DND-41 (cell line): ENCODE measurements around the gene TSPAN3.

Experiments used
- ATAC-seq: fragments of 200-7000 bp; cut with Tn5 transposase; 3 replicates; pipeline ENCODE4 v1.9.1; 2021; ENCODE audit warnings: low read depth; ENCODE audit not compliant: insufficient read depth
- DNase-seq: peaks from one replicate; pipeline ENCODE4 v3.0.0-alpha.2; 2020
- H2AFZ ChIP-seq: 2 replicates; pipeline ENCODE4 v1.6.0; 2012; ENCODE audit warnings: low read depth, low read length
- H3K27ac ChIP-seq: 2 replicates; pipeline ENCODE4 v1.5.1; 2012; ENCODE audit warnings: low read length, inconsistent platforms
- H3K27me3 ChIP-seq: fragments of 200-600 bp; sonication (generic); 2 replicates; pipeline ENCODE4 v1.6.0; 2012; ENCODE audit warnings: low read length, mild to moderate bottlenecking, inconsistent platforms; ENCODE audit not compliant: insufficient read depth, poor library complexity
- H3K36me3 ChIP-seq: 2 replicates; pipeline ENCODE4 v1.5.1; 2012; ENCODE audit warnings: low read length, inconsistent platforms; ENCODE audit not compliant: insufficient read depth
- H3K4me1 ChIP-seq: 2 replicates; pipeline ENCODE4 v1.5.1; 2012; ENCODE audit warnings: mild to moderate bottlenecking, low read length; ENCODE audit not compliant: insufficient read depth
- H3K4me2 ChIP-seq: 2 replicates; pipeline ENCODE4 v1.6.0; 2012; ENCODE audit warnings: mild to moderate bottlenecking, moderate library complexity, low read length, inconsistent platforms; ENCODE audit not compliant: insufficient read depth
- H3K4me3 ChIP-seq, 2 experiments: fragments of 200-600 bp in 1 of 2; shearing (Covaris generic) in 1 of 2; 2 replicates each; pipeline ENCODE4 v1.5.1; 2012 to 2016; ENCODE audit warnings: inconsistent platforms in 2 of 2, low read length in 2 of 2, mild to moderate bottlenecking in 2 of 2, low read depth in 1 of 2, moderate library complexity in 1 of 2
- H3K79me2 ChIP-seq: 2 replicates; pipeline ENCODE4 v1.6.0; 2012; ENCODE audit warnings: low read length, inconsistent platforms; ENCODE audit not compliant: insufficient read depth
- H3K9ac ChIP-seq: 2 replicates; pipeline ENCODE4 v1.6.0; 2012; ENCODE audit warnings: low read depth, mild to moderate bottlenecking, inconsistent platforms, low read length, moderate library complexity
- H3K9me3 ChIP-seq: 2 replicates; pipeline ENCODE4 v1.5.1; 2012; ENCODE audit warnings: low read length, moderate library complexity, mild to moderate bottlenecking, inconsistent platforms; ENCODE audit not compliant: insufficient read depth, severe bottlenecking
- H4K20me1 ChIP-seq: 2 replicates; pipeline ENCODE4 v1.6.0; 2012; ENCODE audit warnings: low read length; ENCODE audit not compliant: insufficient read depth
- CTCF ChIP-seq: IDR thresholded peaks from 2 replicates; pipeline ENCODE4 v1.5.1; 2012; ENCODE audit warnings: borderline replicate concordance, low read length, moderate library complexity, mild to moderate bottlenecking; ENCODE audit not compliant: poor library complexity, severe bottlenecking; ENCODE audit errors: extremely low read depth
- EZH2 ChIP-seq: IDR thresholded peaks from 3 replicates; pipeline ENCODE4 v1.6.1; 2012; ENCODE audit warnings: borderline replicate concordance, low read depth, mild to moderate bottlenecking, moderate library complexity, low read length, inconsistent platforms; ENCODE audit not compliant: severe bottlenecking

The TSPAN3 gene

DNA sequence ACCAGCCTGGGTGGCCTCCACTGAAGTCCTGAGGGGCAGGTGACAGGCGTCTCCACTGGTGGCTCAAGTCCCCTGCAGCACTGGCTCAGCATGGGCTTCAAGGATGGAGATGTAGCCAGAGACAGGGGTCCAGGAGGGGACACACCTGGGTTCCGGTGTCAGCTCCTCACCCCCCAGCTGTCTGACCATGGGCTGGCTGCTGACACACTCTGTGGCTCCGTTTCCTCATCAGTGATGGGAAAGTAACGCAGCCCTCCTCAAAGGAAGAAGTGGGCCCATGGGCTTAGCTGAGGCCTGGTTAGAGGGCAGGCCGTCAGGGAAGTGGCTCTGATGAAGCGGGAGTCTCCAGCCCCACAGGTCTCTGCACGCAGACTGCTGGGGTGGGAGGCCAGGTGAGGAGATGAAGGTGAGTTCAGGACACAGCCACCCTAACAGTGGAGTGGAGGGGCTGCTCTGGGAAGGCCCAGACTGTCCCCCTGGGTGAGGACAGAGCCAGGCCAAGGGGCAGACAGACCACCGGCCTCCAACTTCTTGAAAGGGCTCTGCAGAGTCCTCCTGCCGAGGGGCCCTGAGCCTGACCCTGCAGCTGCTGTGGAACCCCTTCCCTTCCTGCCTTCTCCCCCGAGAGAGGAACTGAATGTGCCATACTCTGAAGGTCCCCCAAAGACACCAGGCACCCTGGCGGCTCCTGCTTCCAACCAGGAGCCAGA, 52.0 kb downstream of the TSPAN3 start:
- no peaks in the 10 kb centered on the region for H3K9me3 ChIP-seq
- H3K36me3 ChIP-seq = no peaks in the 10 kb centered on the region
- no peak overlapping the region for H3K9ac ChIP-seq
- H4K20me1 ChIP-seq = no peaks in the 10 kb centered on the region; the same call in 1 of the 2 replicates
- no peaks in the 10 kb centered on the region for H3K27me3 ChIP-seq
- no peak overlapping the region for H2AFZ ChIP-seq
- peaks cover 21% of the 10 kb centered on the region for H3K4me1 ChIP-seq
- no peak overlapping the region for H3K4me3 ChIP-seq
- no peaks in the 10 kb centered on the region for H3K79me2 ChIP-seq
- no peak overlapping the region for H3K4me2 ChIP-seq
- ATAC-seq (no peak), DNase-seq (no peak)
- TF ChIP-seq EZH2 (no peak), CTCF (no peak)
- H3K27ac ChIP-seq = no peak overlapping the region

DNA sequence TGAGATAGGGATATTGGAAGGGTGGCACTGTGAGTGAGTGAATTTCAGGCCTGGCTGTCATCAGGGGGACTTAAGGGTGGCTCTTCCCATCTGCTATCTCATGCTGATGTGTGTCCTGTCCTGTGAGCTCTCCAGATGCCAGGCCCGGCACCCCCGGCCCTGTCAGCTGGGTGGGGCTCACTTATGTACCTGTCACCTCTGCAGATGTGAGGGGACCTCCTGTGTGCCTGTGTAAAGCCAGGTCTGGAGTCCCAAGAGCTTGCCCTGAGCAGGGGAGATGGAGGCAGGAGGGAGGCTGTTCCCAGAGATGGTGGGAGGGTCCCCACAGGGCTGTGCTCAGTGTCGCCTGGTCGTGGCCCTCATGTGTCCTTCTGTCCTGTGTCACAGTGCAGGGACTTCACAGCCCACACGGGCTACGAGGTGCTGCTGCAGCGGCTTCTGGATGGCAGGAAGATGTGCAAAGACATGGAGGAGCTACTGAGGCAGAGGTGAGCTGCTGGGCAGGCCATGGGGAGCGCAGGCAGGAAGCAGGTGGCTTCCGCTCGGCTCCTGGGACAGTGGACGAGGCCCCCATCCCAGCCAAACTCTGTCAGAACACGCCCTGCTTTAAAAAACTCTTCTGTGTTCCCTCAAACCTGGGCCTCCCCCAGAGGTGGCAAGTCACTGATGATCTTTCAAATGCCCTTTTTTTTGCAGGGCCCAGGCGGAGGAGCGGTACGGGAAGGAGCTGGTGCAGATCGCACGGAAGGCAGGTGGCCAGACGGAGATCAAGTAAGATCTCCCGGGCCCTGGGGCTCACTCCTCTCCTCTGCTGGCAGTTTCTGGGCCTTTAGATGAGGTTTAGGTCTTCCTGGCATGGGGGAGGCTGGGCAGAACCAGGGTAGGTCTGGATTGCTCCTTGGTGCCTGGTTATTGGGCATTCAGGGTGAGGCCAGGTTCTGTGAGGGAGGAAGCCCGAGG, 52.9 kb downstream of the TSPAN3 start:
- no peak for ATAC-seq
- no peak for TF ChIP-seq EZH2
- TF ChIP-seq CTCF = no peak

GRCh38 chr15:77017091-77017660, 53.7 kb downstream of the TSPAN3 start:
- DNase-seq = no peak
- H3K36me3 ChIP-seq = no peaks in the 10 kb centered on the region
- no peaks in the 10 kb centered on the region for H3K79me2 ChIP-seq
- H3K27me3 ChIP-seq = no peaks in the 10 kb centered on the region
- H3K4me3 ChIP-seq = no peak overlapping the region
- H2AFZ ChIP-seq = no peak overlapping the region
- ATAC-seq = no peak
- H3K27ac ChIP-seq = no peak overlapping the region
- H3K9me3 ChIP-seq = no peaks in the 10 kb centered on the region
- H3K4me1 ChIP-seq = peaks cover 13% of the 10 kb centered on the region
- H3K4me2 ChIP-seq = no peak overlapping the region
- no peak overlapping the region for H3K9ac ChIP-seq
- no peaks in the 10 kb centered on the region; the same call in 1 of the 2 replicates for H4K20me1 ChIP-seq
- TF ChIP-seq CTCF (no peak), EZH2 (no peak)

More for the DNA sequence above, 52.9 kb downstream of the TSPAN3 start:
- Histone ChIP-seq H3K27me3 (no peaks in the 10 kb centered on the region), H3K27ac (no peak overlapping the region), H3K9me3 (no peaks in the 10 kb centered on the region), H3K79me2 (no peaks in the 10 kb centered on the region), H4K20me1 (no peaks in the 10 kb centered on the region; the same call in 1 of the 2 replicates), H3K36me3 (no peaks in the 10 kb centered on the region), H2AFZ (no peak overlapping the region), H3K4me3 (no peak overlapping the region), H3K4me1 (peaks cover 21% of the 10 kb centered on the region), H3K4me2 (no peak overlapping the region), H3K9ac (no peak overlapping the region)
- no peak for DNase-seq
